ENCODE results near the gene PRSS2.
A peak's percentile ranks its signal among the peaks of the same experiment; 100 is the strongest.
"Not testable (repeated sequence)": the region's sequence is repeated elsewhere in the genome, so short reads cannot be mapped to it uniquely, and the experiment has no call there.

PRSS2 gene

DNA sequence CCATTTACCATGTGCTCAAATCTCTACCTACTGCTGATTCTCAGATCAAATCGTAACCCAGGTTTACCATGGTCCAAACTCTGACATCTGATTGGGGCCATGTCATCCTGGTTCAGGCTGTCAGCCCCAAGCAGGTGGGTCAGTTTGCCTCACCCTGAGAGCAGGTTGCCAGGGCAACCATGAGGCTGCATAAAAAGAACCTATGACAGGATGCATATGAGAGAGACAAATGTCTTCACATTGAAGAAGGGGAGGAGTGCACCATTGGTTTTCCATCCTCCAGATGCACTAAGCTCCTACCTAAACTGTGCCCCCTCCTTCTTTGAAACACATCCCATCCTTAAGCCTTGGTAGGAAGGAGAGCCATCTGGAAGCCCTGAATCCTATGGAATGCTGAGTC is 11.3 kb upstream of the PRSS2 start:
- DNase-seq (ENCODE audit: low read depth): no peak

DNA sequence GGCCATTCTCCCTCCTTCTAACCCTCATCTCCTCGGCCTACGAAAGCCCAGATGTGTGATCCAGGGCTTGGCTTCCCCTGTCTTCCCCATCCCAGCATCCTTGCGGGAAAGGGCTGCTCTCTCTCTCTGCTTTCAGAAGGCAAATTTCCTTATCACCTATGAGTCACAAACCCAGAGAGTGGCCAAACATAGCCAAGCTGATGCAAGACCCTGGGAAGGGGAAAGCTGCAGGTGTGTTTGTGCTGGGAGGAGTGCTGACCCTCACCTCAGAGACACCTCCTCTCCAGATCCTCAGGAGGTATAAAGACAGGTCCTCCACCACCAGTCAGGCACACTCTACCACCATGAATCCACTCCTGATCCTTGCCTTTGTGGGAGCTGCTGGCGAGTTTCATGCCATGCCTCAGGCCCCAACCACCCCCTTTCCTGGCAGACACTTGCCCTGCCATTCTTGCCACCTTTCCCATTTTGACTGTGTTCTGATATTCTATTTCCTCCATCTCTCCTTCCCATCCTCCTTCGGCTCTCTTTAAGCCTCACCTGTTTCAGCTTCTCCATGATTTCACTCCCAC is 10.6 kb upstream of the PRSS2 start:
- DNase-seq (ENCODE audit: low read depth): no peak

GRCh38 chr7:142761606-142762005 is 9.2 kb upstream of the PRSS2 start:
- not testable (repeated sequence) for DNase-seq (ENCODE audit: low read depth)

GRCh38 chr7:142762104-142762503 is 8.7 kb upstream of the PRSS2 start:
- no peak for DNase-seq (ENCODE audit: low read depth)

GRCh38 chr7:142767451-142767850 is 3.3 kb upstream of the PRSS2 start:
- DNase-seq (ENCODE audit: low read depth): no peak

DNA sequence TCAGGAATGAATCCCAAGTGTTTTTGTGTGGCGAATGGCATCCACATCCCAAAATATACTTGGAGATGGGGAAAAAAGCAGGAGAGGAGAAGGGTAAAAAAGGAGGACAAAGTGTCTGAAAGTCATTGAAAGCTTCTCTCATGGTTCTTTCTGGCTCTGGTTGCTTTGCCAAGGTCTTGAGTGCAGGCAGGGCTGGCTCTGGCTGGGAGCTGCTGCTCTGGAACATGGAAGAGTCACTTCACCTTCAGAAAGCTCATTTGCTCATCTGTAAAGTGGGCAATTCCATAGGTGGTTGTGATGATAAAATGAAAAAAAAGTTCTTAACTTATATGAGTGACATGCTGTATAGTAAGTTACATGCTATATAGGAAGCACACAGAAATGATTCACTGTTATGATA is 2.9 kb upstream of the PRSS2 start:
- DNase-seq (ENCODE audit: low read depth): no peak

DNA sequence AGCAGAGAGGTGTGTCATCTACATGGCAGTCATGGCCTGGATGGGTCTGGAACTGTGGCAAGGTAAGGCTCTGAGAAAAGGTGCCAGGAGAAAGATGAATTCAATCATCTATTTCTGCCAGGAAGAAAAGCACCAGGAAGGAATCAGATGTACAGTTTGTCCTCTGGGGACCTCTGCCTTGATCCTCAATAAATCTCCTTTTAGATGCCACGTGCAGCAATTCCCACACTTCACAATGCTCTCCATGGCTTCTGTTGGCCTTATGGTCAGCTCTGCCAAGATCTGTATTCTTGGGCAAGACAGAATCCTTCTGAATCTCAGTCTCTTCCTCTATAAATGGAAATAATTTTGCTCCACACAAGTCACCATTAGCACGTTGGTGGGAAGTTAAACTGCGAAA is 1.9 kb upstream of the PRSS2 start:
- not testable (repeated sequence) for DNase-seq (ENCODE audit: low read depth)

GRCh38 chr7:142771353-142771723 is 568 bp downstream of the PRSS2 start:
- DNase-seq (ENCODE audit: low read depth): no peak

DNA sequence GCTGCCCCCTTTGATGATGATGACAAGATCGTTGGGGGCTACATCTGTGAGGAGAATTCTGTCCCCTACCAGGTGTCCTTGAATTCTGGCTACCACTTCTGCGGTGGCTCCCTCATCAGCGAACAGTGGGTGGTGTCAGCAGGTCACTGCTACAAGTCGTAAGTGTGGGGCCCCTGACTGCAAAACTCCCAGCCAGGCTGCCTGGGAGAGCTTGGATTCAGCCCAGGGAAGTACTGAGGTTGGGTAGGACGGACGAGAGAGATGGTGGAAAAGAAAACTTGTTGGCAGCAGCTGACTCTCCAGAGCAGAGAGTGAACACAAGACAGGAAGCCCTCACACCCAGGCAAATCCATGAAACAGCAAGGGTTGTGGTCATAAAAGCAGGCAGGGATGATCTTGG is 1.3 kb downstream of the PRSS2 start:
- DNase-seq (ENCODE audit: low read depth): no peak

DNA sequence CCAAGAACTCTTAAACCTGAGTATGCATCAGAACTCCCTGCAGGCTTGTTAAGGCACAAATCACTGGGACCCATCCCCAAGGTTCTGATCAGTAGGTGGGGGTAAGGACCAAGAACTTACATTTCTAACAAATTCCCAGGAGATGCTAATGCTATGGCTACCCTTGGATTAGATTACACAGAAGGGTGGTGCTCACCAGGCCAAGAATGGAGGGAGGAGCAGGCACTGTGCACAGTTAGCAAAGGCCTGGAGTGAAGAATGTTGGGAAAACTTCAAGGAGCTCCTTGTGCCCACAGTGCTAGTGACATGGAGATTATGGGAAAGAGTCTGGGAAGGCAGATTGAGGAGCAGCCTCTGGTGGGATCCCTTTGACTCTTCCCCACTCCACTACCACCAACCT is 1.9 kb downstream of the PRSS2 start:
- no peak for DNase-seq (ENCODE audit: low read depth)

DNA sequence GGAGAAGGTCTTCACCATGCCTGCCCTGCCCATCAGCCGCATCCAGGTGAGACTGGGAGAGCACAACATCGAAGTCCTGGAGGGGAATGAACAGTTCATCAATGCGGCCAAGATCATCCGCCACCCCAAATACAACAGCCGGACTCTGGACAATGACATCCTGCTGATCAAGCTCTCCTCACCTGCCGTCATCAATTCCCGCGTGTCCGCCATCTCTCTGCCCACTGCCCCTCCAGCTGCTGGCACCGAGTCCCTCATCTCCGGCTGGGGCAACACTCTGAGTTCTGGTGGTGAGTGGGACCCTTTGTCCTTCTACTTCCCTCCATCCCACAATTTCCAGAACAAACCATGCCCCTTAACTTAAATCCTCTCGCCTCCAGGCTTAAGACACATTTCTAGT is 2.5 kb downstream of the PRSS2 start:
- DNase-seq (ENCODE audit: low read depth): no peak

DNA sequence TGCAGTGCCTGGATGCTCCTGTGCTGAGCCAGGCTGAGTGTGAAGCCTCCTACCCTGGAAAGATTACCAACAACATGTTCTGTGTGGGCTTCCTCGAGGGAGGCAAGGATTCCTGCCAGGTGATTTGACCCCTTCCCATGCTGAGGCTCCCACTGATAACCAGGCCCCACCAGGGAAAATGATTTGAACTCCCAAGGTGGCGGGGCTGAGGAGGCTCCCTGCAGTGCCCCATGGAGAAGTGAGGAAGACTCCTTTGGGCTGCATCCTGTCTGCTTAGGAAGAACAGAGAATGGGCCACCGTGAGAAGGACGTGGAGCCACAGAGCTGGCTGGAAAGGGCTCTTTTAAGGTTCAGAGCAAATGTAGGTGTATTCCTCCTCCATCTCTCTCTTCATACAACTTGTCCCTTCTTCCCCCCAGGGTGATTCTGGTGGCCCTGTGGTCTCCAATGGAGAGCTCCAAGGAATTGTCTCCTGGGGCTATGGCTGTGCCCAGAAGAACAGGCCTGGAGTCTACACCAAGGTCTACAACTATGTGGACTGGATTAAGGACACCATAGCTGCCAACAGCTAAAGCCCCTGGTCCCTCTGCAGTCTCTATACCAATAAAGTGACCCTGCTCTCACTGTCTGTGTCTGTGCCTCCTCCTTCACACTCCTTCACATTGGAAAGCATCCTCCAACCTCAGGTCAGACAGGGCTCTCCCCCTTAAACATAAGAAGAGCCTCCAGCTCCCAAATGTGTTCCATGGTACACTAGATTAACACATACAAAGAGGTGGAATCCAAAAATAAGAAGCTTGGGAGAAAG is 3.4 kb downstream of the PRSS2 start:
- no peak for DNase-seq (ENCODE audit: low read depth)

GRCh38 chr7:142774826-142775225 is 4.1 kb downstream of the PRSS2 start:
- DNase-seq (ENCODE audit: low read depth): no peak

DNA sequence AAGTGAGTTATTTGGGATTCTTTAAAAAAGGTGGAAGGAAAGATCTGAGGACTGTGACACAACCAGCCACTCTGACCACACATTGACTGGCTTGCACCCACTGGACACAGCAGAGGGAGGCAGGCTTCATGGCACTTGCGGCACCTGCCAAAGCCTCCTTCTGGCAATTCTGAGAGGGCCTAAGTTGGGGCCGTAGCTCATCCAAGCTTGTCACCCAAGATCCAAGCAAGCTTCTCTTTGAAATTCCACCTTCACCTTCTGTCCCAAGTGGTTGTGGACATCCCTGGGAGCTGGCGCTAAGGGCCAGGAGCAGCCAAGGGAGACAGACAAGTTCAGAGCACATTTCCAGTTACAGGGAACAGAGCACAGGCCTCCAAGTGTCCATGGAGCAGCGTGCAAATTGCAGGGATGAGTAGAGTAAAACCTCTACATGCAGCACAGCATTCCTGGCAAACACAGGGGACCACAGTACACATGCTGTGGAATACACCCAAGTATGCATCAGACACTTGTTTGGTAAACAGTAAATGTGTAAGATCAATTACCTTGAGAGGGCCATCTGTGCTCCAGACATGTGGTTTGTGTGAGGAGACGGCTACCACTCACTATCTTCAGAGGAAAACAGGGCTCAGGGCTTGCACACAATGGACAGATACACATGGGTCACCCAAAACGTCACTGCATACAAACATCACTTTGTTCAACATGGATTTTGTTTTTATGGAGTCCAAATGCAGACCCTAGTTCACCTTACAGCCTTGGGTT is 4.8 kb downstream of the PRSS2 start:
- DNase-seq (ENCODE audit: low read depth): not testable (repeated sequence)

GRCh38 chr7:142776206-142776844 is 5.6 kb downstream of the PRSS2 start:
- no peak for DNase-seq (ENCODE audit: low read depth)

DNA sequence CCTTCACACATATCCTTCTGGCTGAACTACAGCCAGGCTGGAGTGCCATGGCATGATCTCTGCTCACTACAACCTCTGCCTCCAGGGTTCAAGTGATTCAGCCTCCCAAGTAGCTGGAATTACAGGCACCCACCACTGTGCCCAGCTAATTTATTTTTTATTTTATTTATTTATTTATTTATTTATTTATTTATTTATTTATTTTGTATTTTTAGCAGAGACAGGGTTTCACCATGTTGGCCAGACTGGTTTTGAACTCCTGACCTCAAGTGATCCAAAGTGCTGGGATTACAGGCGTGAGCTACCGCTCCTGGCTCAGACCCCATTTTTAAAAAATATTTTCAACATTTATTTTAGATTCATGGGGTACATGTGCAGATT is 6.1 kb downstream of the PRSS2 start:
- DNase-seq (ENCODE audit: low read depth): not testable (repeated sequence)

DNA sequence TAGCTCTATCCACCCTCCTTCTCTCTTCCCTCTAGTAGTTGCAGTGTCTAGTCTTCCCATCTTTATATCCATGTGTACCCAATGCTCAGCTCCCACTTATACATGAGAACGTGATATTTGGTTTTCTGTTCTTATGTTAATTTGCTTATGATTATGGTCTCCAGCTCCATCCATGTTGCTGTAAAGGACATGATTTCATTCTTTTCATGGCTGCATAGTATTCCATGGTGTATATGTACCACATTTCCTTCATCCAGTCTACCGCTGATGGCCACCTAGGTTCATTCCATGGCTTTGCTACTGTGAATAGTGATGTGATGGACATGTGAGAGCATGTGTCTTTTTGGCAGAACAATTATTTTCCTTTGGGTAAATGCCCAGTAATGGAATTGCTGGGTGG is 6.5 kb downstream of the PRSS2 start:
- no peak for DNase-seq (ENCODE audit: low read depth)

DNA sequence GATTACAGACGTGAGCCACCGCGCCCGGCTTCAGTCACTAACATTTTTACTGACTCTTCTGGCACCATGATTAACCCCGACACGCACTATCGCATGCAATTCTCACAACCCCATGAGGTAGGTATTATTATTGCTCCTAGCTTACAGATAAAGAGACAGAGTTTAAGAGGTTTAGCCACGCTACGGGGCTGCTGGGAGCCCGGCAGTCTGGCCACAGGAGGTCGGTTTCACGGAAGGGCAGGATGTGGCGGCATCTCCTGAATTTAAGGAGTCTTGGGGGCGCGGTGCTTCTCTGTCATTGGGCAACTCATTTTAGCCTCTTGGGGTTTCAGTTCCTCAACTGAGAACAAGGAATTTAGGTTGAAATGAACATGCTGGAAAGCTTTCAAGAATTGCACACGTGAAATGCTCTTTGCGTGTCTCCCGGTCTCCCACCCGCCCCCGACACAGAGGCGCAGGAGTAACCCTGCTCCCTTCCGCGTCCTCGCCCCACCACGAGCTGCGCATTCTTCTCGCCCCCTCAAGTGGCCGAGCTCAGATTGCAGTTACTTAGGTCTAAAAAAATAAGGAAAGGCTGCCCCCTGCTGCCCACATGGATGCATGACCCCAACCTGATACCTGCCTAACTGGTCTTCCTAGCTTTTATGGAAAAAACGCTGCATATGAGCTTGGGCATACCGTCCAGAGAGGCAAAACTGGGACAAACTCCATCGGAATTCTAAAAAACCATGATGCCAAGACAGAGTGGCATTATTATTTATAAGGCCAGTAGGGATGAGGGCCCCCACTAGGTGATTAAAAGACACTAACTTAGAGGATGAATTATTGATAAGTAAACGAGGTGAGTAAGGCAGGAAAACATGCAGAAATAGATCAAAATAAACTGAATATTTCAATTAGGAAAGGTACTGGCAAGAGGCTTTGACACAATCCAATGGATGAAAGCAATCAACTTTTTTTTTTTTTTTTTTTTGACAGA is 12.4 kb downstream of the PRSS2 start:
- peak; percentile 69 for DNase-seq (ENCODE audit: low read depth)

GRCh38 chr7:142784096-142784495 is 13.3 kb downstream of the PRSS2 start:
- DNase-seq (ENCODE audit: low read depth): no peak

GRCh38 chr7:142784716-142785115 is 13.9 kb downstream of the PRSS2 start:
- peak; percentile 40 for DNase-seq (ENCODE audit: low read depth)

- peak; percentile 77 for DNase-seq (ENCODE audit: low read depth)
These were observed 15.1 kb downstream of the PRSS2 start for GRCh38 chr7:142785841-142786250.

Data from T follicular helper cell (primary cell).